ENCODE data around the gene KRTAP10-1. TPM values are rescaled to one million over a fixed set of nuclear protein-coding genes. Genes with fewer than 3 reads are reported as not detected.
"Not testable (repeated sequence)": the region's sequence is repeated elsewhere in the genome, so short reads cannot be mapped to it uniquely, and the experiment has no call there.

KRTAP10-1 gene
- polyA plus RNA-seq, 4 donors: not detected

GRCh38 chr21:44550285-44550684 lies 10.3 kb upstream of the KRTAP10-1 start:
- DNase-seq (ENCODE audit: low read depth in 4 of 4, low spot score in 3 of 4): not testable (repeated sequence)

GRCh38 chr21:44549525-44550211 lies 9.7 kb upstream of the KRTAP10-1 start:
- DNase-seq (ENCODE audit: low read depth in 4 of 4, low spot score in 3 of 4): no peak

- DNase-seq (ENCODE audit: low read depth in 4 of 4, low spot score in 3 of 4): no peak
These were observed 8.9 kb upstream of the KRTAP10-1 start for GRCh38 chr21:44548922-44549321.

GRCh38 chr21:44548381-44548780 lies 8.4 kb upstream of the KRTAP10-1 start:
- no peak for DNase-seq (ENCODE audit: low read depth in 4 of 4, low spot score in 3 of 4)

GRCh38 chr21:44547656-44548331 lies 7.8 kb upstream of the KRTAP10-1 start:
- DNase-seq (ENCODE audit: low read depth in 4 of 4, low spot score in 3 of 4): no peak

GRCh38 chr21:44544566-44544965 lies 4.6 kb upstream of the KRTAP10-1 start:
- DNase-seq (ENCODE audit: low read depth in 4 of 4, low spot score in 3 of 4): no peak

- no peak for DNase-seq (ENCODE audit: low read depth in 4 of 4, low spot score in 3 of 4)
These were observed 2.7 kb upstream of the KRTAP10-1 start for GRCh38 chr21:44542716-44543115.

- DNase-seq (ENCODE audit: low read depth in 4 of 4, low spot score in 3 of 4): no peak
These were observed 820 bp upstream of the KRTAP10-1 start for GRCh38 chr21:44540741-44541288.

GRCh38 chr21:44539046-44539445 lies 949 bp downstream of the KRTAP10-1 start:
- DNase-seq (ENCODE audit: low read depth in 4 of 4, low spot score in 3 of 4): no peak

- DNase-seq (ENCODE audit: low read depth in 4 of 4, low spot score in 3 of 4): no peak
These were observed 1.8 kb downstream of the KRTAP10-1 start for GRCh38 chr21:44537930-44538911.

GRCh38 chr21:44535963-44536362 lies 4.0 kb downstream of the KRTAP10-1 start:
- DNase-seq (ENCODE audit: low read depth in 4 of 4, low spot score in 3 of 4): no peak

- no peak for DNase-seq (ENCODE audit: low read depth in 4 of 4, low spot score in 3 of 4)
These were observed 5.3 kb downstream of the KRTAP10-1 start for GRCh38 chr21:44534688-44535087.

- DNase-seq (ENCODE audit: low read depth in 4 of 4, low spot score in 3 of 4): no peak
These were observed 5.9 kb downstream of the KRTAP10-1 start for GRCh38 chr21:44533891-44534627.

- DNase-seq (ENCODE audit: low read depth in 4 of 4, low spot score in 3 of 4): no peak
These were observed 6.7 kb downstream of the KRTAP10-1 start for GRCh38 chr21:44533121-44533890.

- DNase-seq (ENCODE audit: low read depth in 4 of 4, low spot score in 3 of 4): no peak
These were observed 7.3 kb downstream of the KRTAP10-1 start for GRCh38 chr21:44532712-44533111.

- no peak for DNase-seq (ENCODE audit: low read depth in 4 of 4, low spot score in 3 of 4)
These were observed 8.1 kb downstream of the KRTAP10-1 start for GRCh38 chr21:44531606-44532564.

- DNase-seq (ENCODE audit: low read depth in 4 of 4, low spot score in 3 of 4): no peak
These were observed 8.9 kb downstream of the KRTAP10-1 start for GRCh38 chr21:44530903-44531605.

Measured in right renal pelvis (tissue), 4 donors.